NB4 (cell line): ENCODE measurements around the gene OR6Q1.

Experiments used
- CTCF ChIP-seq: IDR thresholded peaks from one replicate; pipeline ENCODE4 v1.5.1; 2012; ENCODE audit warnings: low read depth, low read length
- MYC ChIP-seq: IDR thresholded peaks from 2 replicates; pipeline ENCODE4 v1.6.1; 2011; ENCODE audit warnings: low read depth, low read length

- TF ChIP-seq CTCF (no peak), MYC (no peak)
These were observed 23.8 kb upstream of the OR6Q1 start for GRCh38 chr11:58006940-58007339.
